Erythroblast (primary cell): Measurements from ENCODE around the gene PTRH2.

Experiments
- GATA1 ChIP-seq: IDR thresholded peaks from 2 replicates; pipeline ENCODE4 v1.6.1; 2011; ENCODE audit warnings: low read depth, mild to moderate bottlenecking, control low read depth, low read length, moderate library complexity
- POLR2A ChIP-seq: IDR thresholded peaks from 2 replicates; pipeline ENCODE4 v1.6.1; 2011; ENCODE audit warnings: mild to moderate bottlenecking, low read length

GRCh38 chr17:59699786-59700185 is 7.4 kb downstream of the PTRH2 start:
- TF ChIP-seq POLR2A (no peak), GATA1 (no peak)
